IgD-negative memory B cell (primary cell): Measurements from ENCODE around the gene NKIRAS2. TPM values are rescaled to one million over a fixed set of nuclear protein-coding genes. Genes with fewer than 3 reads are reported as not detected.
A peak's percentile ranks its signal among the peaks of the same experiment; 100 is the strongest.

Experiments
- H3K27ac Mint-ChIP-seq, 3 donors: one replicate each; pipeline ENCODE4 v1.8.0; 2020 to 2022; ENCODE audit warnings: mild to moderate bottlenecking in 3 of 3, mixed read lengths in 3 of 3, moderate library complexity in 1 of 3
- H3K27me3 Mint-ChIP-seq: one replicate; pipeline ENCODE4 v1.8.0; 2021; ENCODE audit warnings: mixed read lengths
- H3K36me3 Mint-ChIP-seq: one replicate; pipeline ENCODE4 v1.8.0; 2020; ENCODE audit warnings: mild to moderate bottlenecking, mixed read lengths
- H3K4me1 Mint-ChIP-seq, 3 donors: one replicate each; pipeline ENCODE4 v1.8.0; 2020 to 2022; ENCODE audit warnings: mixed read lengths in 3 of 3, mild to moderate bottlenecking in 1 of 3
- H3K4me3 Mint-ChIP-seq, 4 donors: one replicate each; pipeline ENCODE4 v1.8.0; 2020 to 2022; ENCODE audit warnings: mild to moderate bottlenecking in 4 of 4, mixed read lengths in 4 of 4, moderate library complexity in 3 of 4
- H3K9me3 Mint-ChIP-seq, 3 donors: one replicate each; pipeline ENCODE4 v1.8.0; 2020 to 2021; ENCODE audit warnings: mixed read lengths in 3 of 3, mild to moderate bottlenecking in 1 of 3
- polyA plus RNA-seq: library from polyadenylated mRNA; unstranded; fragments of 300-500 nt; fragmentation: Illumina TruSeq; gene quantifications from one replicate; pipeline ENCODE4 v1.2.3, GENCODE V29; 2021

NKIRAS2 gene
- polyA plus RNA-seq, 1 donor from 2014 or later: 30.7 TPM

GRCh38 chr17:42051013-42051400 lies 31.1 kb downstream of the NKIRAS2 start:
- peaks cover under 1% of the 10 kb centered on the region for H3K36me3 Mint-ChIP-seq
- peaks cover 18% of the 10 kb centered on the region for H3K27me3 Mint-ChIP-seq
- H3K27ac Mint-ChIP-seq: peak overlapping the region in 1 of 3 donors; percentile 39
- H3K4me3 Mint-ChIP-seq: peak overlapping the region; percentile 75 to 96 (median 88)
- H3K9me3 Mint-ChIP-seq: no peaks in the 10 kb centered on the region
- peaks cover 5 to 7% (median 5%) of the 10 kb centered on the region in 3 donors for H3K4me1 Mint-ChIP-seq

DNA sequence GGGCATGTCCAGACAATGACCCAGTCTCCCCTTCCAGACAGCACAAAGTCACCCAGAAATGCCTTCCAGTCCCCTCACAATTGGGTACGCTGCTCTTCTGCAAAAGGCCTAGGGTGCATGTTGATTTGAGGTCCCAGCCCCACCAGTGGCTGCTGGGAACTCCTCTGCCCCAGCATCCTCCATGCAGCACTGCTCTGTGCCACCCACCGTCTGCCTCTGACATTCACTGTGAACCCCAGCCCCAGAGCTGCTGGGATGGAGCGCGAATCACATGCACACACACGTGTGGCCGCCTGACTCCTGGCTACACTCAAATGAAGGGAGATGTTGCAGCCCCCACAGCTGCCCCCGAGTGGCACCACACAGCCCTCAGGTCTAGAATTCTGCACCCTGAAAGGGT lies 31.8 kb downstream of the NKIRAS2 start:
- H3K9me3 Mint-ChIP-seq: no peaks in the 10 kb centered on the region
- peak overlapping the region in 3 of 4 donors; percentile 75 to 82 (median 76) for H3K4me3 Mint-ChIP-seq
- no peaks in the 10 kb centered on the region for H3K36me3 Mint-ChIP-seq
- H3K4me1 Mint-ChIP-seq: peaks cover 5 to 7% (median 5%) of the 10 kb centered on the region in 3 donors
- peaks cover 18% of the 10 kb centered on the region for H3K27me3 Mint-ChIP-seq
- H3K27ac Mint-ChIP-seq: no peak overlapping the region

DNA sequence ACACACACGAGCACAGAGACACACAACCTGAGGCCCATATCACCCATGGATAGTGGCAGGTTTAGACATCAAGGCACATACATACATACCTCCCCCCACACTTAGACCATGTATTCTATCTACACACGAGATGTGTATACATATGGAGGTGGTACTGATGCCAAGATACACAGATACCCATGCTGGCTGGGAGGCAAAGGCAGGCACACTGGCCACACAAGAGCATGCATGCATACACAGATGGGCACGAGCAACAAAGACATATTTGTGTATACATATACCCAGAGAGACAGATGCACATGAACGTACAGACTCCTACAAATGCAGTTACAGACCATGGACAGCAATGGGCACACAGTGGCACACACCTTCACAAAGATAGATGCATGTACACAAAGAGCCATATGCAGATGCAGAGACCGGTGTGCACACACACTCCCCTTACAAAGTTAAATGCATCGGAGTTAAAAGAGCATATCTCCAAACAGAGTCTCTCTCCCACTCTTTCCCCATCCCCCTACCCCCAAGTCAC lies 32.5 kb downstream of the NKIRAS2 start:
- no peaks in the 10 kb centered on the region for H3K36me3 Mint-ChIP-seq
- peaks cover 5 to 7% (median 5%) of the 10 kb centered on the region in 3 donors for H3K4me1 Mint-ChIP-seq
- peaks cover 18% of the 10 kb centered on the region for H3K27me3 Mint-ChIP-seq
- H3K27ac Mint-ChIP-seq: no peak overlapping the region
- no peak overlapping the region for H3K4me3 Mint-ChIP-seq
- no peaks in the 10 kb centered on the region for H3K9me3 Mint-ChIP-seq

DNA sequence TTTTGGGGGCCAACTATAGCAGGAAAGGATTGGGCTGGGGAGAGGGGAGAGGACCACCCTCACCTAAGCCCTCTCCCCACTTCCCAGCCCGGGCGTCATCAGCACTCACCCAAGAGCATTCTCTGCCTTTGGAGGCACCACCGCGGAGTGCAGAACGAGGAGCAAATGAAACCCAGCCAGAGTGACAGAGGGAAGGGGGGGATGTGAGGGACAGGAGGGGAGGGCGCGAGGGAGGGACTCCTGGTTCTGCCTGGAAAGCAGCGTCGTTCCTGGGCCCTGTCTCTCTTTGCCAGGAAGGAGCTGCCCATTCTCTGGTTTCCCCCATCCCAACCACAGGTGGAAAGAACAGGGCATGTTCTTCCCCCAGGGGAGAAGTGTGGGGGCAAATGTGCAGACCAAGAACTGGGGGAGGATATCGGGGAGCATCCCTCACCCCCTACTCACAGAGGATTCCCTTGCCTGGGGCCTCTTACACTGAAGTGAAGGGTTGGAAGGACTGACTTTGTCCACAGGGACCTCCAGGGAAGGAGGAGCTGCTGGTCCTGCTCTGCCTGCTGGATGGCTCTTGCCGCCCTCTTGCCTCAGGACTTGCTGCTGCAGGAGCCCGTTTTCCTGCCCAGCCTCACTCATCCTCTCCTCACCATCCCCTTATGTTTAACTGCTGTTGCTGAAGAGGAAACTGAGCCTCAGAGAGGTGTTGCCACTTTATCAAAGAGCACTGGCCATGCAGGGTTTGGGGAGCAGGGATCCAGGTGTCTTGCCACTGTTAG lies 34.0 kb downstream of the NKIRAS2 start:
- no peaks in the 10 kb centered on the region for H3K36me3 Mint-ChIP-seq
- no peak overlapping the region for H3K27ac Mint-ChIP-seq
- no peak overlapping the region for H3K4me3 Mint-ChIP-seq
- H3K4me1 Mint-ChIP-seq: peaks cover 5 to 7% (median 5%) of the 10 kb centered on the region in 3 donors
- no peaks in the 10 kb centered on the region for H3K9me3 Mint-ChIP-seq
- H3K27me3 Mint-ChIP-seq: peaks cover 18% of the 10 kb centered on the region

- Mint-ChIP-seq H3K36me3 (no peaks in the 10 kb centered on the region), H3K4me1 (peaks cover 0 to 5% (median 3%) of the 10 kb centered on the region in 3 donors), H3K4me3 (peak overlapping the region in 1 of 4 donors; percentile 39), H3K27ac (no peak overlapping the region), H3K9me3 (no peaks in the 10 kb centered on the region), H3K27me3 (peaks cover 17% of the 10 kb centered on the region)
These were observed 35.1 kb downstream of the NKIRAS2 start for GRCh38 chr17:42055027-42055426.

DNA sequence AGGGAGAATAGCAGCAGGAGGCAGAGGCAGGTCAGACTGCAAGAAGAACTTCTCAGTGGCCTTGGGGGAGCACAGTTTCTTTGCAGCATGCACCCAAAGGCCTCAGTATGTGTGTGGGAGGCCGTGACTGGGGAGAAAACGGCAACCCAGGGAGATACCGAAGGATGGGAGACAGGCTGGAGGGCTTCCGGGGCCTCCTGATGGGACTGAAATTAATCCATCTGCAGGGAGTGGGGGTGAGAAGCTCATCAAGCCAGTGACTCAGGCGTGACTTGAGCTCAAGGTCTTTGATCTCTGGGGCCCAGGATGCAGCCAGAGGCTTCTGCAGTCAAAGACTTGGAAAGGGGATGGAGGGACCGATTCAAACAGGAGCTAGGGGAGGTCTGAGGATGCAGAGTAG lies 35.6 kb downstream of the NKIRAS2 start:
- H3K36me3 Mint-ChIP-seq: no peaks in the 10 kb centered on the region
- H3K27me3 Mint-ChIP-seq: peaks cover 17% of the 10 kb centered on the region
- no peak overlapping the region for H3K27ac Mint-ChIP-seq
- H3K4me3 Mint-ChIP-seq: no peak overlapping the region
- no peaks in the 10 kb centered on the region for H3K9me3 Mint-ChIP-seq
- H3K4me1 Mint-ChIP-seq: peaks cover 0 to 5% (median 3%) of the 10 kb centered on the region in 3 donors

DNA sequence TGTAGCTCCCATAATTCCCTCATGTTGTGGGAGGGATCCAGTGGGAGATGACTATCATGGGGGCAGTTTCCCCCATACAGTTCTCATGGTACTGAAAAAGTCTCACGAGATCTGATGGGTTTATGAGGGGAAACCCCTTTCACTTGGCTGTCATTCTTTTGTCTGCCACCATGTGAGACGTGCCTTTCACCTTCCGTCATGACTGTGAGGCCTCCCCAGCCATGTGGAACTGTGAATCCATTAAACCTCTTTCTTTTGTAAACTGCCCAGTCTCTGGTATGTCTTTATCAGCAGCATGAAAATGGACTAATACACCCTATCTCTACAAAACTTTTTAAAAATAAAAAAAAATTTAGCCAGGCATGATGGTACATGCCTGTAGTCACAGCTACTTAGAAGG lies 36.7 kb downstream of the NKIRAS2 start:
- Mint-ChIP-seq H3K4me1 (no peaks in the 10 kb centered on the region), H3K27ac (no peak overlapping the region), H3K27me3 (peaks cover 10% of the 10 kb centered on the region), H3K4me3 (no peak overlapping the region), H3K9me3 (no peaks in the 10 kb centered on the region), H3K36me3 (no peaks in the 10 kb centered on the region)

DNA sequence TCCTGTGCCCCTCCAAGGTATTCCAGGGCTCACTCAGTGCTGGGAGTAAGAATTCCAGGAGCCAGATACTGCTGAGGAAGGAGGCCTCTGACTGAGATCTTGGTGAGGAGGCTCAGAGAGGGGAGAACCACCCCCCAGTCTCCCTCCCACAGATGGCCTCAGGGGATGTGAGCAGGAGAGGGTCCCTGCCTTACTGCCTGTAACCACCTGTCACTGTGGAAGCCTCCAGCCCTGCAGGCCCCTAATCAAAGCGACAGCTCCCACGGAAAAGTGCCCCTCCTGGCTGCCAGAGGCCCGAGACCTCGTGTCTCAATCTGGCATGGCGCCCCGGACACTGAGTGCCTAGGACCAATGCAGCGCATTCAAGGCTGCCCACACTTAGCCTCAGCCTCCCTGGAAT lies 38.2 kb downstream of the NKIRAS2 start:
- H3K4me3 Mint-ChIP-seq: no peak overlapping the region
- no peaks in the 10 kb centered on the region for H3K36me3 Mint-ChIP-seq
- H3K27ac Mint-ChIP-seq: no peak overlapping the region
- no peaks in the 10 kb centered on the region for H3K4me1 Mint-ChIP-seq
- H3K9me3 Mint-ChIP-seq: no peaks in the 10 kb centered on the region
- no peaks in the 10 kb centered on the region for H3K27me3 Mint-ChIP-seq

- Mint-ChIP-seq H3K9me3 (no peaks in the 10 kb centered on the region), H3K36me3 (no peaks in the 10 kb centered on the region), H3K27me3 (peaks cover 2% of the 10 kb centered on the region), H3K4me3 (no peak overlapping the region), H3K4me1 (peaks cover 8 to 10% (median 9%) of the 10 kb centered on the region in 3 donors), H3K27ac (no peak overlapping the region)
These were observed 39.9 kb downstream of the NKIRAS2 start for GRCh38 chr17:42059815-42060214.

DNA sequence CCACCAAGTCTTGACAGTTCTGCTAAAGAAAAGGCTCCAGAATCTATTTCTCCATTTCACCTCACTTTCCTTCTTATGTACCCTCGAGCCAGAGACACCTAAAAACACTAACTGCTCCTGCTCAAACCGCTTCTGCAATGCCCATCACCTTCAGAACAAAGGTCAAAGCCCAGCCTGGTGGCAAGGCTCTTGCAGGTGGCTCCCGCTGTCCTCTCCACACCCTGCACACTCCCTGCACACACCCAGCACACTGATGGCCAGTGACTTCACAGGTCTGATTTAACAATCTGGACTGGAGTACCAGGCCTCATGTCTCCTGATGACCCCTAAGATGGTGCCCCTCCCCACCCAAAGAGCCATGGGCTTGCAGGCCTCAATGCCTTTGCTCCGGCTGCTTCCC lies 40.3 kb downstream of the NKIRAS2 start:
- Mint-ChIP-seq H3K27me3 (peaks cover 2% of the 10 kb centered on the region), H3K36me3 (no peaks in the 10 kb centered on the region), H3K4me1 (peaks cover 8 to 10% (median 10%) of the 10 kb centered on the region in 3 donors), H3K4me3 (no peak overlapping the region), H3K27ac (no peak overlapping the region), H3K9me3 (no peaks in the 10 kb centered on the region)

DNA sequence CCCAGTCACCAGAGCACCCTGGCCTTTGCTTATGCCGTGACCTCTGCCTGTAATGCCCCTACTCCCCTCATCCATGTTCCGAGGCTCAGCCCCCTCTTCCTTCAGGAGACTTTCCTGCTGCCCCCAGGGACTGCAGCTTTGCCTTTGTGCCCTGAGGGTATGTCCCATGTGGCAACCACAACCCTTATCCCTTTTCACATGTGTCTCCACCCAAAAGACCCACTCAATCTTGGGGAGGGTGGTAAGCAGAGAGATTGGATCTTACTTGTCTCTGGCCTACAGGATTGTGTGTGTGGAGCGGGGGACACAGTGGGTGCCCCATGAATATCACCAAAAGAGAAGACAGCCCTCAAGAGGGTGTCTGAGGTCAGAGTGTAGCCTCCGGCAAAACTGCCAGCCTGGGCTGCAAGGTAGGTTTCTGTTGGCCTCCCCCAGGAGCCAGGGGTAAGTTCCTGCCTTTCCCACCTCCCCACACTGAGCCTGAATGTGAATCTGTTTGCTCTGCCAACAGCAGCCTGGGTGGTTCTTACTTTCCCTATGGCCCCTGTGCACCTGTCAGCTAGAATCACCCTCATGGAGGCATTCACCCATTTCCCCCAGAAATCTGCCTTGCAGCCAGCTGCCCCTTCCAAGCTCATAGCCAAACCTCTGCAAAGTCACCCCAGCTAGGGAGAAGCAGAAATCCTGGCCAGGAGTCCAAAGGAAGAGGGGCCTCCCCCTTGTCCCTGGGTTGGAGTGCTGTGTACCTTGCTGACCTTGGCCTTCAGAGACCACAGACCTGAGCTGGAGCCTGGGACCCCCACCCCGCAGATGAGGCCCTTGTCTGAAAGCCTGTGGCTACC lies 42.0 kb downstream of the NKIRAS2 start:
- H3K36me3 Mint-ChIP-seq: no peaks in the 10 kb centered on the region
- peaks cover 2% of the 10 kb centered on the region for H3K27me3 Mint-ChIP-seq
- peak overlapping the region in 1 of 3 donors; percentile 83 for H3K27ac Mint-ChIP-seq
- H3K9me3 Mint-ChIP-seq: no peaks in the 10 kb centered on the region
- H3K4me1 Mint-ChIP-seq: peaks cover 8 to 10% (median 10%) of the 10 kb centered on the region in 3 donors
- H3K4me3 Mint-ChIP-seq: peak overlapping the region in 1 of 4 donors; percentile 17

DNA sequence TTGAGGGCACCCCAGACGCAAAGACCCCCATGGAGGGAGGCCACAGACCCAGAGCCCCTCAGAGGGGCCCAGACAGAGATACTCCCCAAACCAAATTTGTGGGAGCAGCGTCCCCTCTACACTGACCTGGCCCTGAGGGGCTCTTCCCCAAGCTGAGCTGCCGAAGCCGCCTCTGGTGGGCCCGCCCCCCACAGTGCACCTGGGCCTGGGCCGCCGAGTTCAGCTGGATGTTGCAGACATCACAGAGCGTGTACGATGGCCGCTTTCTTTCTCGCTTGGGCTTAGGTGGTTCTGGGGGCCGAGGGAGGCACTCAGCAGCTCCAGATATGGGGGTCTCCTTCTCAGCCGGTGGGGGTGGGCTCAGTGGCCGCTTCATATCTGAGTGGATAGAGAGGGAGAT lies 42.8 kb downstream of the NKIRAS2 start:
- Mint-ChIP-seq H3K9me3 (no peaks in the 10 kb centered on the region), H3K4me3 (peak overlapping the region in 1 of 4 donors; percentile 17), H3K36me3 (no peaks in the 10 kb centered on the region), H3K27ac (peak overlapping the region in 1 of 3 donors; percentile 86), H3K4me1 (peaks cover 8 to 10% (median 10%) of the 10 kb centered on the region in 3 donors), H3K27me3 (peaks cover 2% of the 10 kb centered on the region)

GRCh38 chr17:42065201-42065600 lies 45.3 kb downstream of the NKIRAS2 start:
- Mint-ChIP-seq H3K27ac (peak overlapping the region in 1 of 3 donors; percentile 63), H3K36me3 (no peaks in the 10 kb centered on the region), H3K4me1 (peaks cover 8 to 10% (median 10%) of the 10 kb centered on the region in 3 donors), H3K9me3 (no peaks in the 10 kb centered on the region), H3K27me3 (peaks cover 2% of the 10 kb centered on the region), H3K4me3 (no peak overlapping the region)

GRCh38 chr17:42067371-42068091 lies 47.6 kb downstream of the NKIRAS2 start:
- H3K4me3 Mint-ChIP-seq: no peak overlapping the region
- H3K4me1 Mint-ChIP-seq: peaks cover 10 to 13% (median 12%) of the 10 kb centered on the region in 3 donors
- H3K27ac Mint-ChIP-seq: peak overlapping the region in 1 of 3 donors; percentile 16
- no peaks in the 10 kb centered on the region for H3K9me3 Mint-ChIP-seq
- H3K36me3 Mint-ChIP-seq: no peaks in the 10 kb centered on the region
- peaks cover 11% of the 10 kb centered on the region for H3K27me3 Mint-ChIP-seq
